SK-N-SH (cell line): ENCODE measurements around the gene PSMG3.

Experiments used
- EP300 ChIP-seq, 2 experiments: IDR thresholded peaks; 2 replicates each; pipeline versions ENCODE4 v1.4.0 to v1.6.1; 2012; ENCODE audit warnings: borderline replicate concordance in 1 of 2, low read depth in 1 of 2, low read length in 1 of 2
- FOXJ3 ChIP-seq: sonication (generic); formaldehyde crosslinking; IDR thresholded peaks from 2 replicates; pipeline ENCODE4 v1.5.1; 2020; ENCODE audit warnings: mild to moderate bottlenecking, missing genetic modification reagents
- RAD21 ChIP-seq: IDR thresholded peaks from 2 replicates; pipeline ENCODE4 v1.6.1; 2012; ENCODE audit warnings: mild to moderate bottlenecking, low read length
- ZBTB33 ChIP-seq: IDR thresholded peaks from 2 replicates; pipeline ENCODE4 v1.4.0; 2012; ENCODE audit warnings: low read depth, borderline replicate concordance
- TF ChIP-seq, protein P1 (sequence below): fragments of 200-600 bp; sonication (generic); IDR thresholded peaks from 2 replicates; pipeline ENCODE4 v1.6.1; 2017; ENCODE audit warnings: antibody characterized with exemption, mild to moderate bottlenecking, moderate library complexity
- TF ChIP-seq, protein P2 (sequence below): IDR thresholded peaks from 2 replicates; pipeline ENCODE4; 2012
- TF ChIP-seq, protein P3 (sequence below): fragments of 150-350 bp; IDR thresholded peaks from 2 replicates; pipeline ENCODE4 v1.6.1; 2016; ENCODE audit warnings: mild to moderate bottlenecking, low read depth, low read length

DNA sequence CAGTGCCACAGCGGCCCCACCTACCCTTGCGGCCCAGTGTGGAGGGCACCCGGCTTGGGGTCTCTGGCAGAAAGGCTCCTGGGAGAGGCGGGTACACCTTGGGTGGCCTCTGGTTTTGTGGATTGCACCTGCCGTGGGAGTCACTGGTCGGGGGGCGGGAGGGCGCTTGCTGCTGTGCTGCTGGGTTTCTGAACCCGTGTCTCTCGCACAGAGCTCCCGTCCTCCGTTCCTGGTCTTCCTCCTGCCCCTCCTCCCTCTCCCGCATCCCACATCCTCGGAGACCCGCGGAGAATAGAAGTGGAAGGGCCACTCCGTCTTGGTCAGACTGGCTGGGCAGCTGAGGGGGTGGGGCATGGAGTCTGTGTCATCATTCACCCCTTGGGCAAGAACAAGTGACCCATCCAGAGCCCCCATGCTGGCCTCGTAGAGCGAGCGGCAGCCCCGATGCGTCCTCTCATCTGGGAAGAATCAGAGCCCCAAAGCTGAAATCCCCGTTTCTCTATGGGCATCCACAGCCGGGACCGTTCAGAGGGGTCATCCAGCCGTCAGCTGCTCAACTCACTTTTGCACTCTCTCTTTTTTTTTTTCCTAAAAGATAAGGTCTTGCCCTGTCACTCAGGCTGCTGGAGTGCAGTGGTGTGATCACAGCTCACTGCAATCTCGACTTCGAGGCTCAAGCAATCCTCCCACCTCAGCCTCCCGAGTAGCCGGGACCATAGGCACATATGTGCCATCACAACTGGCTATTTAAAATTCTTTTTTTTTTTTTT lies 35.3 kb downstream of the PSMG3 start:
- TF ChIP-seq ZBTB33 (no peak), EP300 (IDR thresholded peaks at IDR 0.05; ENCODE audit: borderline replicate concordance in 1 of 2, low read depth in 1 of 2, low read length in 1 of 2) (no peak), FOXJ3 (CRISPR knock-in tag) (no peak), RAD21 (no peak)
- TF ChIP-seq, protein P1, sequence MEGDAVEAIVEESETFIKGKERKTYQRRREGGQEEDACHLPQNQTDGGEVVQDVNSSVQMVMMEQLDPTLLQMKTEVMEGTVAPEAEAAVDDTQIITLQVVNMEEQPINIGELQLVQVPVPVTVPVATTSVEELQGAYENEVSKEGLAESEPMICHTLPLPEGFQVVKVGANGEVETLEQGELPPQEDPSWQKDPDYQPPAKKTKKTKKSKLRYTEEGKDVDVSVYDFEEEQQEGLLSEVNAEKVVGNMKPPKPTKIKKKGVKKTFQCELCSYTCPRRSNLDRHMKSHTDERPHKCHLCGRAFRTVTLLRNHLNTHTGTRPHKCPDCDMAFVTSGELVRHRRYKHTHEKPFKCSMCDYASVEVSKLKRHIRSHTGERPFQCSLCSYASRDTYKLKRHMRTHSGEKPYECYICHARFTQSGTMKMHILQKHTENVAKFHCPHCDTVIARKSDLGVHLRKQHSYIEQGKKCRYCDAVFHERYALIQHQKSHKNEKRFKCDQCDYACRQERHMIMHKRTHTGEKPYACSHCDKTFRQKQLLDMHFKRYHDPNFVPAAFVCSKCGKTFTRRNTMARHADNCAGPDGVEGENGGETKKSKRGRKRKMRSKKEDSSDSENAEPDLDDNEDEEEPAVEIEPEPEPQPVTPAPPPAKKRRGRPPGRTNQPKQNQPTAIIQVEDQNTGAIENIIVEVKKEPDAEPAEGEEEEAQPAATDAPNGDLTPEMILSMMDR = no peak
- TF ChIP-seq, protein P2, sequence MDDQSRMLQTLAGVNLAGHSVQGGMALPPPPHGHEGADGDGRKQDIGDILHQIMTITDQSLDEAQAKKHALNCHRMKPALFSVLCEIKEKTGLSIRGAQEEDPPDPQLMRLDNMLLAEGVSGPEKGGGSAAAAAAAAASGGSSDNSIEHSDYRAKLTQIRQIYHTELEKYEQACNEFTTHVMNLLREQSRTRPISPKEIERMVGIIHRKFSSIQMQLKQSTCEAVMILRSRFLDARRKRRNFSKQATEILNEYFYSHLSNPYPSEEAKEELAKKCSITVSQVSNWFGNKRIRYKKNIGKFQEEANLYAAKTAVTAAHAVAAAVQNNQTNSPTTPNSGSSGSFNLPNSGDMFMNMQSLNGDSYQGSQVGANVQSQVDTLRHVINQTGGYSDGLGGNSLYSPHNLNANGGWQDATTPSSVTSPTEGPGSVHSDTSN = no peak
- TF ChIP-seq, protein P3, sequence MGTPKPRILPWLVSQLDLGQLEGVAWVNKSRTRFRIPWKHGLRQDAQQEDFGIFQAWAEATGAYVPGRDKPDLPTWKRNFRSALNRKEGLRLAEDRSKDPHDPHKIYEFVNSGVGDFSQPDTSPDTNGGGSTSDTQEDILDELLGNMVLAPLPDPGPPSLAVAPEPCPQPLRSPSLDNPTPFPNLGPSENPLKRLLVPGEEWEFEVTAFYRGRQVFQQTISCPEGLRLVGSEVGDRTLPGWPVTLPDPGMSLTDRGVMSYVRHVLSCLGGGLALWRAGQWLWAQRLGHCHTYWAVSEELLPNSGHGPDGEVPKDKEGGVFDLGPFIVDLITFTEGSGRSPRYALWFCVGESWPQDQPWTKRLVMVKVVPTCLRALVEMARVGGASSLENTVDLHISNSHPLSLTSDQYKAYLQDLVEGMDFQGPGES = no peak
